Measurements from ENCODE around the gene ENTPD6. TPM values are rescaled to one million over a fixed set of nuclear protein-coding genes. Genes with fewer than 3 reads are reported as not detected.

ENTPD6 gene
- total and polyA plus RNA-seq, 2 of the 4 experiments (the other 2 are of a cell fraction), result 61.1 to 98.6 TPM

DNA sequence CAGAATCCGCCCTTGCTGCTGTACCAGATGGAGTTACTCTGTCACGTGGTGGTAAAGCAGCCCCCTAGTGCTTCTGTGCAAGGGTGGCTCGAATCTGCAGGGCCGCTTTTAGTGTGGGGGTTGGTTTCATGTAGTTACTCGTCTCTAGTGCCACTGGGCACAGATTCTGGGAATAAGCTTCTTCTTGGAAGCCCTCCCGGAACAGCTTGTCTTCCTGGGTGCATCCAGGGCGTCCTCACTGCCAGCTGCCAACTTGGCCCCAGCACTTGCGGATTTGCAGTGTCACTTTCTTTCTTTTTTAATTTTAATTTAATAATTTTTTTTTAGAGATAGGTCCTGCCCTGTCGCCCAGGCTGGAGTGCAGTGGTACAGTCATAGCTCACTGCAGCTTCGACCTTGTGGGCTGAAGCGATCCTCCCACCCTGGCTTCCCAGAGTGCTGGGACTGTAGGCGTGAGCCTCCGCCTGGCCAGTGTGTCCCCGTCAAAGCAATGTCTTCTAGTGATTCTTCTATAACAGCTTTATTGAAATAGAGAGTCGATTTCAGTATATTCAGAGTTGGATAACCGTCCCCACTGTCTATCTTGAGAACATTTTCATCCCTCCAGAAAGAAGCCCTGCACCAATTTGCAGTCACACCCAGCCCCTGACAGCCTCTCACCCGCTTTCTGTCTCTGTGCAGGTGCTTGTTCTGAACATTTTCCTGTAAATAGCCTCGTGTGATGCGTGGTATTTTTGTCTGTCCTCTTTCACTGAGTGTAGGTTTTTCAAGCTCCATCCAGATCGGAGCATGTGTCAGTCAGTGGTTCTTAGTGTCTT, 78.2 kb downstream of the ENTPD6 start:
- CTCF ChIA-PET, result no interaction called here
- no peak for ATAC-seq (ENCODE audit: low read depth)

More for the DNA sequence above, 78.2 kb downstream of the ENTPD6 start:
- no peak for DNase-seq
- Histone ChIP-seq H4K20me1 (ENCODE audit: insufficient read depth, low read length) (peaks cover 2% of the 10 kb centered on the region), H4K91ac (ENCODE audit: insufficient read depth, low read depth, low read length) (no peak overlapping the region), H2BK20ac (ENCODE audit: low read depth, low read length) (no peak overlapping the region), H3K27me3 (ENCODE audit: control insufficient read depth, insufficient read depth, low read length) (no peaks in the 10 kb centered on the region), H2BK120ac (ENCODE audit: low read depth, low read length) (no peak overlapping the region), H4K5ac (ENCODE audit: low read depth, low read length) (no peak overlapping the region), H3K56ac (ENCODE audit: extremely low read depth, insufficient read depth, low read length) (no peak overlapping the region), H3K4me3 (ENCODE audit: insufficient read depth, low read depth, low read length) (no peak overlapping the region), H2AK9ac (replicated peaks; ENCODE audit: low read depth, low read length, poor library complexity) (no peak overlapping the region), H2AFZ (replicated peaks; ENCODE audit: low read length, poor library complexity) (no peak overlapping the region), H2BK15ac (ENCODE audit: low read depth, low read length) (no peak overlapping the region), H3K36me3 (ENCODE audit: control insufficient read depth, insufficient read depth, low read length) (peaks cover 81% of the 10 kb centered on the region), H3K4ac (ENCODE audit: low read depth, low read length) (no peak overlapping the region), H3K79me1 (ENCODE audit: low read depth in 1 of 2, low read length in 2 of 2) (peaks cover 6 to 22% of the 10 kb centered on the region in 2 experiments), H3K4me1 (ENCODE audit: control insufficient read depth, insufficient read depth, low read length) (no peaks in the 10 kb centered on the region), H3K9ac (ENCODE audit: low read depth, low read length) (no peak overlapping the region), H3K9me3 (ENCODE audit: control insufficient read depth, insufficient read depth, low read length) (no peaks in the 10 kb centered on the region), H3K14ac (replicated peaks; ENCODE audit: low read depth, low read length) (no peak overlapping the region), H3K27ac (ENCODE audit: insufficient read depth, low read length) (no peak overlapping the region), H3K9me1 (ENCODE audit: insufficient read depth, low read length) (peaks cover 6% of the 10 kb centered on the region; the same call in 1 of the 2 replicates), H3K18ac (ENCODE audit: low read depth, low read length) (no peak overlapping the region), H2AK5ac (ENCODE audit: low read depth, low read length) (no peak overlapping the region), H3K4me2 (ENCODE audit: low read depth, low read length) (no peak overlapping the region), H4K8ac (ENCODE audit: low read depth in 2 of 2, low read length in 2 of 2) (no peak overlapping the region), H3K23ac (ENCODE audit: low read depth, low read length) (no peak overlapping the region), H2BK5ac (ENCODE audit: low read depth, low read length, poor library complexity, severe bottlenecking) (no peak overlapping the region)
- POLR2A ChIA-PET (ENCODE audit: unreplicated experiment), result no interaction called here
- TF ChIP-seq MAZ (IDR thresholded peaks at IDR 0.05; ENCODE audit: borderline replicate concordance, low read depth, low read length) (no peak), RAD21 (IDR thresholded peaks at IDR 0.05; ENCODE audit: low read length) (no peak), MAFK (IDR thresholded peaks at IDR 0.05; ENCODE audit: low read depth, low read length) (no peak), FOS (IDR thresholded peaks at IDR 0.05; ENCODE audit: low read depth, low read length) (no peak), USF2 (IDR thresholded peaks at IDR 0.05; ENCODE audit: low read depth, low read length) (no peak), NFE2L2 (IDR thresholded peaks at IDR 0.05; ENCODE audit: low read depth, low read length) (no peak), CHD1 (IDR thresholded peaks at IDR 0.05; ENCODE audit: low read depth, low read length) (no peak)
- TF ChIP-seq, protein P1, sequence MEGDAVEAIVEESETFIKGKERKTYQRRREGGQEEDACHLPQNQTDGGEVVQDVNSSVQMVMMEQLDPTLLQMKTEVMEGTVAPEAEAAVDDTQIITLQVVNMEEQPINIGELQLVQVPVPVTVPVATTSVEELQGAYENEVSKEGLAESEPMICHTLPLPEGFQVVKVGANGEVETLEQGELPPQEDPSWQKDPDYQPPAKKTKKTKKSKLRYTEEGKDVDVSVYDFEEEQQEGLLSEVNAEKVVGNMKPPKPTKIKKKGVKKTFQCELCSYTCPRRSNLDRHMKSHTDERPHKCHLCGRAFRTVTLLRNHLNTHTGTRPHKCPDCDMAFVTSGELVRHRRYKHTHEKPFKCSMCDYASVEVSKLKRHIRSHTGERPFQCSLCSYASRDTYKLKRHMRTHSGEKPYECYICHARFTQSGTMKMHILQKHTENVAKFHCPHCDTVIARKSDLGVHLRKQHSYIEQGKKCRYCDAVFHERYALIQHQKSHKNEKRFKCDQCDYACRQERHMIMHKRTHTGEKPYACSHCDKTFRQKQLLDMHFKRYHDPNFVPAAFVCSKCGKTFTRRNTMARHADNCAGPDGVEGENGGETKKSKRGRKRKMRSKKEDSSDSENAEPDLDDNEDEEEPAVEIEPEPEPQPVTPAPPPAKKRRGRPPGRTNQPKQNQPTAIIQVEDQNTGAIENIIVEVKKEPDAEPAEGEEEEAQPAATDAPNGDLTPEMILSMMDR (conservative IDR thresholded peaks at IDR 0.05; ENCODE audit: low read depth, low read length), result no peak
- in situ Hi-C loops (cut with MboI; ENCODE audit: low sequenced_read_pairs) (loop anchor here (25.0 kb wide), 2 partner anchors 714 to 1636 kb away; partner anchors contain the start of gene CST3), dilution Hi-C loops (cut with HindIII; ENCODE audit: low sequenced_read_pairs, unreplicated experiment) (no loop called here), intact Hi-C loops (cut with micrococcal nuclease) (no loop called here)
- no TSS peak for BruUV-seq (replicated peaks)
- WGBS, 2 experiments (ENCODE audit: extremely low coverage in 2 of 2, insufficient read length in 1 of 2), result 100% methylated on average over 5 of the region's 20 CpGs; no CpG with 5 or more reads in 1 of the 2 experiments

All from IMR-90 (cell line).